HFFc6 (cell line): ENCODE data around the gene CDK15. TPM values are rescaled to one million over a fixed set of nuclear protein-coding genes. Genes with fewer than 3 reads are reported as not detected.

ENCODE experiments used
- DNase-seq: peaks from one replicate; pipeline ENCODE4 v3.0.0-alpha.2; 2018
- H3K27ac Mint-ChIP-seq: 2 replicates; pipeline ENCODE4 v1.8.0; 2020; ENCODE audit warnings: mild to moderate bottlenecking, mixed read lengths
- H3K27me3 Mint-ChIP-seq: 2 replicates; pipeline ENCODE4 v1.8.0; 2021; ENCODE audit warnings: mild to moderate bottlenecking, moderate library complexity, mixed read lengths; ENCODE audit not compliant: insufficient read depth
- H3K36me3 Mint-ChIP-seq: 2 replicates; pipeline ENCODE4 v1.8.0; 2021; ENCODE audit warnings: low read depth, mixed read lengths
- H3K4me1 Mint-ChIP-seq: 2 replicates; pipeline ENCODE4 v1.8.0; 2020; ENCODE audit warnings: low read depth, mixed read lengths
- H3K4me3 Mint-ChIP-seq: 2 replicates; pipeline ENCODE4 v1.8.0; 2020; ENCODE audit warnings: mild to moderate bottlenecking, moderate library complexity, mixed read lengths
- H3K9me3 Mint-ChIP-seq: 2 replicates; pipeline ENCODE4 v1.8.0; 2020; ENCODE audit warnings: mild to moderate bottlenecking, mixed read lengths
- total RNA-seq, 6 experiments: library from RNA; stranded (reverse); fragmentation: NEBNext Ultra II Directional; extraction: Animal tissue kit (Norgen Biotek cat#: 25700); gene quantifications; 2 replicates in 1 of 6; 3 replicates in 5 of 6; pipeline ENCODE4 v1.2.3, GENCODE V29; 2021
- TF ChIP-seq, protein P1 (sequence below): fragments of 200-600 bp; sonication (generic); IDR thresholded peaks from 2 replicates; pipeline ENCODE4 v1.5.0; 2021; ENCODE audit warnings: antibody characterized with exemption, mild to moderate bottlenecking

The CDK15 gene
- total RNA-seq, 6 experiments from 2014 or later = 21.7 to 59.8 (median 49.4) TPM

DNA sequence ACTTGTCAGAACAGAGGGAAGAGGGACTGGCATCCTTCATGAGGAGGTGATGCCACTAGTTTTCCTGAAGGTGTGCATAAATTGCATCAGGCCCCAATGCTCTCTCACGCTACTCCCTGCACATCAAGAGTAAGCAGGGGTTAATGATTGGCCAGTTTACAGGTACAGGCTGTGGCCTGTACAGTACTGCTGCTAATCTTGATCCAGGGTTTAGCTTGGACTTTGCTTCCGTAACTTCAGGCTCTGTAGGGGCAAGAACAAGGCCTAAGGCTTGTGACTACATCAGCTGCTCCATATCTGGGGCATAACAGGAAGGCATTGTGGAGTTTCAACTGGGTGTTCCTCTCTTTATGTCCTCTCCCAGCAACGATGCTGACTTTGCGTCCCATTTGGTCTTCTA lies 130.5 kb downstream of the CDK15 start:
- Mint-ChIP-seq H3K9me3 (peaks cover 4% of the 10 kb centered on the region; the same call in 1 of the 2 replicates), H3K27ac (no peak overlapping the region), H3K4me1 (peaks cover 48% of the 10 kb centered on the region), H3K27me3 (no peaks in the 10 kb centered on the region; the same call in none of the 2 replicates), H3K36me3 (0 out of 2 replicates have a peak, but pooled peaks cover 5% of the 10 kb centered on the region), H3K4me3 (no peak overlapping the region)
- TF ChIP-seq, protein P1, sequence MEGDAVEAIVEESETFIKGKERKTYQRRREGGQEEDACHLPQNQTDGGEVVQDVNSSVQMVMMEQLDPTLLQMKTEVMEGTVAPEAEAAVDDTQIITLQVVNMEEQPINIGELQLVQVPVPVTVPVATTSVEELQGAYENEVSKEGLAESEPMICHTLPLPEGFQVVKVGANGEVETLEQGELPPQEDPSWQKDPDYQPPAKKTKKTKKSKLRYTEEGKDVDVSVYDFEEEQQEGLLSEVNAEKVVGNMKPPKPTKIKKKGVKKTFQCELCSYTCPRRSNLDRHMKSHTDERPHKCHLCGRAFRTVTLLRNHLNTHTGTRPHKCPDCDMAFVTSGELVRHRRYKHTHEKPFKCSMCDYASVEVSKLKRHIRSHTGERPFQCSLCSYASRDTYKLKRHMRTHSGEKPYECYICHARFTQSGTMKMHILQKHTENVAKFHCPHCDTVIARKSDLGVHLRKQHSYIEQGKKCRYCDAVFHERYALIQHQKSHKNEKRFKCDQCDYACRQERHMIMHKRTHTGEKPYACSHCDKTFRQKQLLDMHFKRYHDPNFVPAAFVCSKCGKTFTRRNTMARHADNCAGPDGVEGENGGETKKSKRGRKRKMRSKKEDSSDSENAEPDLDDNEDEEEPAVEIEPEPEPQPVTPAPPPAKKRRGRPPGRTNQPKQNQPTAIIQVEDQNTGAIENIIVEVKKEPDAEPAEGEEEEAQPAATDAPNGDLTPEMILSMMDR = no peak
- DNase-seq = no peak

DNA sequence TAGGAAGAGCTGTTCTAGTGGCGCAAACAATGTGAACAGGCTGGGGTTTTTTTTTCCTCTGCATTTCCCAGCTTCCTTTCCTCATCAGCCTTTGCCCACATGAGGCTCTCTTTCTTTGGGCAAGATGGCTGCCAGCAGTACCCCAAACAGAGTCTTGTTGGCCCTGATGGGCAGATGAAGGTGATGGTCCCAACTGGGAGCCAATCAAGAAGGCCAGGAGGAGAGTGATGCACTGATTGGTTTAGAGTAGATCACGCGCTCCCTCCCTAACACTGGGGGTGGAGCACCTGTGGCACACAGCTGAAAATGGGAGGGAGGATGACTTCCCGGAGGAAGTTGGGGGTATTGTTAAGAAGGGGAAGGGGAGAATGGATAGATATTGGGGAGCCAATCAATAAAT lies 131.0 kb downstream of the CDK15 start:
- TF ChIP-seq, protein P1 = no peak
- no peaks in the 10 kb centered on the region; the same call in none of the 2 replicates for H3K27me3 Mint-ChIP-seq
- DNase-seq = no peak
- 0 out of 2 replicates have a peak, but pooled peaks cover 5% of the 10 kb centered on the region for H3K36me3 Mint-ChIP-seq
- no peak overlapping the region for H3K4me3 Mint-ChIP-seq
- no peak overlapping the region for H3K27ac Mint-ChIP-seq
- H3K9me3 Mint-ChIP-seq = peaks cover 4% of the 10 kb centered on the region; the same call in 1 of the 2 replicates
- H3K4me1 Mint-ChIP-seq = peaks cover 45% of the 10 kb centered on the region

DNA sequence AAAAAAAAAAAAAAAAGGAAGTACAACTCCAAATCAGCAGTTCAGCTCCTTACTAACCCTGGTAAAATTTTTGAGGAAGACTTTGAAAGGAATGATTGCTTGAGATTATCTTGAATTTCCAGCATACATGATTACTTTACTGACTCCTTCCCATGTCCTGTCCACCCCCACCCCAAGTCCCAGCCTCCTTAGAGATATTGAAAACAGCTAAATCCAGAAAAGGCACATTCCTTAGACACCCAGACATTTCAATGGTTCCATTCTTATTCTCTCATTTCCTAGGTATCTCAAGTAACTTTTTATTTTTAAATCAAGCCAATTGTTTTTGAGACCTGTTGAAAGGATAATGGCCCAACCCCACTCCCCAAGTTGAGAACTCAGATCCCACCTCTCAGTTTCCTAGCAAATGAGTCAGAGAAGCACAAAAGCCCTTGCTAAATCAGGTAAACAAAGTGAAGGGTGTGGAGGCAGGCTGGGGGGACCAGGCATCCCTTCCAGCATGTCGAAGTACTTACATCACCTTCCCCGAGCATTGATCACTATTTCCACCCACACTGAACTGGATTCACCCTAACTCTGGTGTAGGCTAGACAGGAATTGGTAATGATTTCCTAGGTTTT lies 131.9 kb downstream of the CDK15 start:
- TF ChIP-seq, protein P1 = no peak
- Mint-ChIP-seq H3K36me3 (0 out of 2 replicates have a peak, but pooled peaks cover 5% of the 10 kb centered on the region), H3K27ac (peak overlapping the region; percentile 67), H3K4me3 (peak overlapping the region; percentile 2; the same call in 1 of the 2 replicates), H3K27me3 (no peaks in the 10 kb centered on the region; the same call in 1 of the 2 replicates), H3K9me3 (peaks cover 4% of the 10 kb centered on the region; the same call in 1 of the 2 replicates), H3K4me1 (peaks cover 41% of the 10 kb centered on the region)
- no peak for DNase-seq

DNA sequence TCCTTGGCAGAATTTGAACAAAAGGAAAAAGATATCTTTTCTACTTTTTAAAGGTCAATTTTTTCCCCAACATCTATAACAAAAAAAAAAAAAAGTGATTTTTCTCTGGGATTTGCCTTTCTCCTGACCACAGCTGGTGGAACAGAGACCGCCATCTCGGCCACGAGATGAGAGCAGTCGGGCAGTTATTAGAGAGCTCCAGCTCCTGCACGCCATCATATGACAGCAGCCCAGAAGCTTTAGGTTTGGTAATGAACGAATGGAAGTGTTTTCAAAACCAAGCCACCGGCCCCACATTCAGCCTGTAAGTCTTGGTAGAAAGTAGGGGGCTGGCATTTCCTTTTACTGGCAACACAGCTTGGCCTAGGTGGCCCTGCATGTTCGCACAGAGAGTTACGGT lies 132.4 kb downstream of the CDK15 start:
- Mint-ChIP-seq H3K4me1 (peaks cover 36% of the 10 kb centered on the region), H3K27ac (peak overlapping the region; percentile 67; the same call in 1 of the 2 replicates), H3K36me3 (0 out of 2 replicates have a peak, but pooled peaks cover 5% of the 10 kb centered on the region), H3K9me3 (peaks cover 4% of the 10 kb centered on the region; the same call in 1 of the 2 replicates), H3K4me3 (no peak overlapping the region), H3K27me3 (no peaks in the 10 kb centered on the region; the same call in 1 of the 2 replicates)
- no peak for DNase-seq
- TF ChIP-seq, protein P1 = no peak

DNA sequence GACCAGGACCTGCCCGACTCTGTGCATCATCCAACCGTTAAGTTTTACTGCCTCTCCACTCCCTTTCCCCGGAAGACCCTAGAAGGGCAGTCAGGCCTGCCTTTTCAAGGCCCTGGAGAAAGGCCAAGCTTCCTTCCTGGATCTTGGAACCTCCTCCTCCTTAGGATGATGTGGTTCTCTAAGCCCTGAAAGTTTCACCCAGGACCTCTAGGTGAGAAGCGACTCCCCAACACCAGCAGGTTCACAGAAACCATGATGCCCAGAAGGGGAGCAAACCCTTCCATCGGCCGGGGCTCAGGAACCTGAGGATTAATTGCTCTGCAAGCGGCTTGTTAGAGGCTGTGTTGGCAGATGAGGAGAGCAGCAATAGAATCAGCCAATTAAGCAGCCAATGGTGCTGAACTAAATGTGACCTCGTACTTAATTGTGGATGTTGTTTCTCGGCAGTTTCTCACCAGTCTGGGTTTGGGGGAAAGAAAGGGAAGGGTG lies 133.2 kb downstream of the CDK15 start:
- Mint-ChIP-seq H3K4me3 (no peak overlapping the region), H3K9me3 (peaks cover 4% of the 10 kb centered on the region; the same call in 1 of the 2 replicates), H3K36me3 (0 out of 2 replicates have a peak, but pooled peaks cover 5% of the 10 kb centered on the region), H3K4me1 (peaks cover 34% of the 10 kb centered on the region), H3K27ac (no peak overlapping the region), H3K27me3 (no peaks in the 10 kb centered on the region; the same call in 1 of the 2 replicates)
- no peak for DNase-seq
- TF ChIP-seq, protein P1 = no peak
